H9 (cell line): ENCODE data around the gene TPM4. TPM values are rescaled to one million over a fixed set of nuclear protein-coding genes. Genes with fewer than 3 reads are reported as not detected.

Experiments
- DNase-seq: peaks from one replicate; pipeline ENCODE4 v3.0.0-alpha.2; 2017
- H2AFZ ChIP-seq: one replicate; pipeline ENCODE4 v1.6.1; 2013; ENCODE audit warnings: mild to moderate bottlenecking, low read length, control low read depth, moderate library complexity
- H2AK5ac ChIP-seq: 2 replicates; pipeline ENCODE4 v1.6.1; 2013; ENCODE audit warnings: low read length, control low read depth, mixed read lengths; ENCODE audit not compliant: insufficient read length
- H2BK120ac ChIP-seq: one replicate; pipeline ENCODE4 v1.6.1; 2013; ENCODE audit warnings: low read depth, mild to moderate bottlenecking, low read length, control low read depth, inconsistent platforms; ENCODE audit not compliant: poor library complexity, severe bottlenecking
- H2BK12ac ChIP-seq: 2 replicates; pipeline ENCODE4 v1.6.1; 2013; ENCODE audit warnings: low read length, control low read depth, mixed read lengths, low read depth; ENCODE audit not compliant: insufficient read length
- H2BK15ac ChIP-seq: 2 replicates; pipeline ENCODE4 v1.6.1; 2013; ENCODE audit warnings: low read depth, low read length, control low read depth
- H2BK20ac ChIP-seq: one replicate; pipeline ENCODE4 v1.6.1; 2013; ENCODE audit warnings: low read depth, mild to moderate bottlenecking, low read length, control low read depth, inconsistent platforms; ENCODE audit not compliant: poor library complexity, severe bottlenecking
- H2BK5ac ChIP-seq: 2 replicates; pipeline ENCODE4 v1.6.1; 2013; ENCODE audit warnings: low read length, control low read depth, mixed read lengths; ENCODE audit not compliant: insufficient read length
- H3K14ac ChIP-seq: 2 replicates; pipeline ENCODE4 v1.6.1; 2013; ENCODE audit warnings: low read length, control low read depth; ENCODE audit not compliant: insufficient read depth
- H3K18ac ChIP-seq: 2 replicates; pipeline ENCODE4 v1.6.1; 2013; ENCODE audit warnings: low read depth, mild to moderate bottlenecking, mixed read lengths, low read length, control low read depth; ENCODE audit not compliant: insufficient read length
- H3K23ac ChIP-seq: 2 replicates; pipeline ENCODE4 v1.6.1; 2013; ENCODE audit warnings: low read length, control low read depth, mixed read lengths, low read depth; ENCODE audit not compliant: insufficient read length
- H3K23me2 ChIP-seq: 2 replicates; pipeline ENCODE4 v1.6.1; 2013; ENCODE audit warnings: low read depth, mild to moderate bottlenecking, mixed read lengths, low read length, control low read depth; ENCODE audit not compliant: insufficient read length, poor library complexity, severe bottlenecking
- H3K27ac ChIP-seq: 2 replicates; pipeline ENCODE4 v1.5.1; 2013; ENCODE audit warnings: low read length, control low read depth, mixed read lengths, low read depth; ENCODE audit not compliant: insufficient read length
- H3K27me3 ChIP-seq: 2 replicates; pipeline ENCODE4 v1.6.1; 2013; ENCODE audit warnings: low read length, control low read depth, inconsistent platforms; ENCODE audit not compliant: insufficient read depth
- H3K4ac ChIP-seq: 2 replicates; pipeline ENCODE4 v1.6.1; 2013; ENCODE audit warnings: low read depth, mild to moderate bottlenecking, control low read depth, inconsistent platforms, low read length, moderate library complexity
- H3K4me1 ChIP-seq: 2 replicates; pipeline ENCODE4 v1.6.1; 2013; ENCODE audit warnings: low read length, control low read depth, inconsistent platforms; ENCODE audit not compliant: insufficient read depth
- H3K4me2 ChIP-seq: 2 replicates; pipeline ENCODE4 v1.6.1; 2013; ENCODE audit warnings: low read length, control low read depth, mixed read lengths; ENCODE audit not compliant: insufficient read length, insufficient read depth
- H3K56ac ChIP-seq: 2 replicates; pipeline ENCODE4 v1.6.1; 2013; ENCODE audit warnings: low read depth, mild to moderate bottlenecking, mixed read lengths, low read length, control low read depth; ENCODE audit not compliant: insufficient read length
- H3K79me1 ChIP-seq: 2 replicates; pipeline ENCODE4 v1.6.1; 2013; ENCODE audit warnings: low read depth, mild to moderate bottlenecking, moderate library complexity, low read length, control low read depth, inconsistent platforms; ENCODE audit not compliant: insufficient read depth, poor library complexity, severe bottlenecking
- H3K79me2 ChIP-seq: 2 replicates; pipeline ENCODE4 v1.6.1; 2013; ENCODE audit warnings: low read length, control low read depth, inconsistent platforms; ENCODE audit not compliant: insufficient read depth
- H3K9ac ChIP-seq: 2 replicates; pipeline ENCODE4 v1.6.1; 2013; ENCODE audit warnings: low read length, control low read depth, mixed read lengths; ENCODE audit not compliant: insufficient read length; ENCODE audit errors: extremely low read depth
- H3K9me3 ChIP-seq: one replicate; pipeline ENCODE4 v1.6.1; 2013; ENCODE audit warnings: low read depth, low read length, inconsistent platforms; ENCODE audit not compliant: control insufficient read depth
- H3T11ph ChIP-seq: one replicate; pipeline ENCODE4 v1.6.1; 2013; ENCODE audit warnings: mild to moderate bottlenecking, low read length, control low read depth, inconsistent platforms
- H4K20me1 ChIP-seq: one replicate; pipeline ENCODE4 v1.6.1; 2013; ENCODE audit not compliant: control insufficient read depth, insufficient read length, insufficient read depth
- H4K5ac ChIP-seq: 2 replicates; pipeline ENCODE4 v1.6.1; 2013; ENCODE audit warnings: low read depth, mild to moderate bottlenecking, mixed read lengths, low read length, control low read depth; ENCODE audit not compliant: insufficient read length
- H4K8ac ChIP-seq: replicated peaks from 2 replicates; pipeline ENCODE4 v1.6.1; 2013; ENCODE audit warnings: low read length, control low read depth, mixed read lengths, low read depth; ENCODE audit not compliant: insufficient read length
- H4K91ac ChIP-seq: 2 replicates; pipeline ENCODE4 v1.6.1; 2013; ENCODE audit warnings: low read depth, mild to moderate bottlenecking, moderate library complexity, mixed read lengths, low read length, control low read depth; ENCODE audit not compliant: insufficient read length
- H3K27ac Mint-ChIP-seq, 3 experiments: 2 replicates in 2 of 3; 3 replicates in 1 of 3; pipeline ENCODE4 v1.8.0; 2020 to 2021; ENCODE audit warnings: mixed read lengths in 3 of 3, mild to moderate bottlenecking in 1 of 3, moderate library complexity in 1 of 3
- H3K27me3 Mint-ChIP-seq: 2 replicates; pipeline ENCODE4 v1.8.0; 2021; ENCODE audit warnings: low read depth, mild to moderate bottlenecking, moderate library complexity, mixed read lengths
- H3K36me3 Mint-ChIP-seq, 3 experiments: 2 replicates in 2 of 3; 3 replicates in 1 of 3; pipeline ENCODE4 v1.8.0; 2020 to 2021; ENCODE audit warnings: low read depth in 3 of 3, mixed read lengths in 3 of 3; ENCODE audit not compliant: insufficient read depth in 1 of 3
- H3K4me1 Mint-ChIP-seq, 2 experiments: 2 replicates each; pipeline ENCODE4 v1.8.0; 2020; ENCODE audit warnings: mixed read lengths in 2 of 2
- H3K4me3 Mint-ChIP-seq, 2 experiments: 2 replicates in 1 of 2; 3 replicates in 1 of 2; pipeline ENCODE4 v1.8.0; 2020 to 2021; ENCODE audit warnings: mild to moderate bottlenecking in 2 of 2, mixed read lengths in 2 of 2, moderate library complexity in 1 of 2
- H3K9me3 Mint-ChIP-seq, 2 experiments: 2 replicates in 1 of 2; 3 replicates in 1 of 2; pipeline ENCODE4 v1.8.0; 2020; ENCODE audit warnings: mild to moderate bottlenecking in 2 of 2, mixed read lengths in 2 of 2, moderate library complexity in 1 of 2
- whole genome bisulfite sequencing: extraction: QIAGEN DNeasy Blood & Tissue Kit; methylation state at CpG from one replicate; pipeline ENCODE4 v1.1.7; 2013; ENCODE audit warnings: missing lambda C conversion rate, low lambda C conversion rate, mixed read lengths; ENCODE audit not compliant: insufficient read length; ENCODE audit errors: extremely low coverage; 5-methylcytosine and 5-hydroxymethylcytosine counted together
- total RNA-seq: library from RNA; stranded (reverse); gene quantifications from 2 replicates; pipeline ENCODE4 v1.2.1, GENCODE V29; 2021
- TF ChIP-seq, protein P1 (sequence below): fragments of 200-600 bp; sonication (generic); conservative IDR thresholded peaks from 3 replicates; pipeline ENCODE4 v1.8.0; 2021; ENCODE audit warnings: antibody characterized with exemption, mild to moderate bottlenecking

The TPM4 gene
- total RNA-seq, 1 experiment from 2014 or later = 431 TPM

GRCh38 chr19:16121967-16122366, 45.7 kb downstream of the TPM4 start:
- peaks cover 32 to 80% (median 67%) of the 10 kb centered on the region in 3 experiments; a peak in 6 of 7 replicates for H3K36me3 Mint-ChIP-seq
- H3K4me1 Mint-ChIP-seq = no peaks in the 10 kb centered on the region
- Histone ChIP-seq H3K9me3 (no peaks in the 10 kb centered on the region), H3K79me1 (no peaks in the 10 kb centered on the region), H3K27ac (no peak overlapping the region), H3K23me2 (no peaks in the 10 kb centered on the region), H3K18ac (no peak overlapping the region), H4K91ac (no peak overlapping the region), H3K14ac (no peak overlapping the region), H2BK15ac (no peak overlapping the region), H2BK12ac (no peak overlapping the region), H2AK5ac (no peak overlapping the region), H2BK5ac (no peak overlapping the region), H3K27me3 (no peaks in the 10 kb centered on the region), H2BK120ac (no peak overlapping the region), H3K9ac (no peak overlapping the region), H3K79me2 (no peaks in the 10 kb centered on the region), H2AFZ (no peak overlapping the region), H3K4me2 (no peak overlapping the region), H4K5ac (no peak overlapping the region), H3K4me1 (no peaks in the 10 kb centered on the region), H3T11ph (no peak overlapping the region), H3K23ac (no peak overlapping the region), H3K56ac (no peak overlapping the region), H3K4ac (no peak overlapping the region), H4K20me1 (no peaks in the 10 kb centered on the region), H4K8ac (no peak overlapping the region), H2BK20ac (no peak overlapping the region)
- no peaks in the 10 kb centered on the region for H3K9me3 Mint-ChIP-seq
- H3K4me3 Mint-ChIP-seq = no peak overlapping the region
- TF ChIP-seq, protein P1, sequence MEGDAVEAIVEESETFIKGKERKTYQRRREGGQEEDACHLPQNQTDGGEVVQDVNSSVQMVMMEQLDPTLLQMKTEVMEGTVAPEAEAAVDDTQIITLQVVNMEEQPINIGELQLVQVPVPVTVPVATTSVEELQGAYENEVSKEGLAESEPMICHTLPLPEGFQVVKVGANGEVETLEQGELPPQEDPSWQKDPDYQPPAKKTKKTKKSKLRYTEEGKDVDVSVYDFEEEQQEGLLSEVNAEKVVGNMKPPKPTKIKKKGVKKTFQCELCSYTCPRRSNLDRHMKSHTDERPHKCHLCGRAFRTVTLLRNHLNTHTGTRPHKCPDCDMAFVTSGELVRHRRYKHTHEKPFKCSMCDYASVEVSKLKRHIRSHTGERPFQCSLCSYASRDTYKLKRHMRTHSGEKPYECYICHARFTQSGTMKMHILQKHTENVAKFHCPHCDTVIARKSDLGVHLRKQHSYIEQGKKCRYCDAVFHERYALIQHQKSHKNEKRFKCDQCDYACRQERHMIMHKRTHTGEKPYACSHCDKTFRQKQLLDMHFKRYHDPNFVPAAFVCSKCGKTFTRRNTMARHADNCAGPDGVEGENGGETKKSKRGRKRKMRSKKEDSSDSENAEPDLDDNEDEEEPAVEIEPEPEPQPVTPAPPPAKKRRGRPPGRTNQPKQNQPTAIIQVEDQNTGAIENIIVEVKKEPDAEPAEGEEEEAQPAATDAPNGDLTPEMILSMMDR = no peak
- DNase-seq = no peak
- no peaks in the 10 kb centered on the region for H3K27me3 Mint-ChIP-seq
- WGBS = no CpG with 5 or more reads among the region's 11 CpGs
- H3K27ac Mint-ChIP-seq = peak overlapping the region in 1 of 3 experiments; percentile 65; a peak in 1 of 7 replicates
